Smooth muscle cell (in vitro differentiated cells): ENCODE data around the gene VKORC1L1. TPM values are rescaled to one million over a fixed set of nuclear protein-coding genes. Genes with fewer than 3 reads are reported as not detected.

Experiments used
- DNase-seq: peaks from one replicate; lab custom pipeline; 2025; ENCODE audit not compliant: unreplicated experiment; lab: John Stamatoyannopoulos, UW
- H2AFZ ChIP-seq: fragments of 200-600 bp; sonication (generic); 2 replicates; pipeline ENCODE4 v1.6.0; 2016; ENCODE audit warnings: antibody characterized with exemption, low read depth, mild to moderate bottlenecking
- H3F3A ChIP-seq: fragments of 200-600 bp; sonication (generic); 2 replicates; pipeline ENCODE4 v1.6.0; 2017; ENCODE audit warnings: antibody characterized with exemption, low read depth
- H3K27ac ChIP-seq: fragments of 200-600 bp; sonication (generic); 2 replicates; pipeline ENCODE4 v1.5.1; 2016; ENCODE audit warnings: low read depth, mild to moderate bottlenecking
- H3K27me3 ChIP-seq: fragments of 200-600 bp; sonication (generic); 2 replicates; pipeline ENCODE4 v1.6.1; 2016; ENCODE audit warnings: low read depth, mild to moderate bottlenecking
- H3K36me3 ChIP-seq: fragments of 200-600 bp; sonication (generic); 2 replicates; pipeline ENCODE4 v1.5.1; 2016; ENCODE audit warnings: low read depth
- H3K4me1 ChIP-seq: fragments of 200-600 bp; sonication (generic); 2 replicates; pipeline ENCODE4 v1.5.1; 2016; ENCODE audit warnings: low read depth
- H3K4me2 ChIP-seq: fragments of 200-600 bp; sonication (generic); 2 replicates; pipeline ENCODE4 v1.6.0; 2016; ENCODE audit warnings: mild to moderate bottlenecking
- H3K4me3 ChIP-seq: fragments of 200-600 bp; sonication (generic); 2 replicates; pipeline ENCODE4 v1.5.1; 2016; ENCODE audit warnings: mild to moderate bottlenecking
- H3K79me2 ChIP-seq: fragments of 200-600 bp; sonication (generic); 2 replicates; pipeline ENCODE4 v1.6.0; 2016; ENCODE audit warnings: low read depth, mild to moderate bottlenecking
- H3K9ac ChIP-seq: fragments of 200-600 bp; sonication (generic); 2 replicates; pipeline ENCODE4 v1.6.0; 2016; ENCODE audit warnings: low read depth
- H3K9me3 ChIP-seq: fragments of 200-600 bp; sonication (generic); replicated peaks from 2 replicates; pipeline ENCODE4 v1.5.1; 2016; ENCODE audit warnings: low read depth
- H4K20me1 ChIP-seq: fragments of 200-600 bp; sonication (generic); 2 replicates; pipeline ENCODE4 v1.6.0; 2016; ENCODE audit warnings: low read depth
- CTCF ChIP-seq: fragments of 200-600 bp; sonication (generic); IDR thresholded peaks from 2 replicates; pipeline ENCODE4 v1.5.1; 2017; ENCODE audit warnings: borderline replicate concordance, mild to moderate bottlenecking, antibody characterized with exemption; ENCODE audit not compliant: insufficient read depth, poor library complexity, severe bottlenecking
- WGBS: methylation state at CpG from one replicate; pipeline ENCODE4 v1.1.7; 2016; ENCODE audit warnings: low lambda C conversion rate; 5-methylcytosine and 5-hydroxymethylcytosine counted together
- polyA plus RNA-seq: library from polyadenylated mRNA; unstranded; fragments of >200 nt; fragmentation: Nextera tagmentation; extraction: Ambion mirVana; gene quantifications from 2 replicates; pipeline ENCODE4 v1.2.1, GENCODE V29; 2016
- total RNA-seq: library from RNA; depleted of rRNA; stranded (reverse); fragments of >200 nt; gene quantifications from 2 replicates; pipeline ENCODE4 v1.2.3, GENCODE V29; 2014

Gene VKORC1L1
- total and polyA plus RNA-seq, 2 experiments from 2014 or later, result 11.2 to 18.0 TPM

DNA sequence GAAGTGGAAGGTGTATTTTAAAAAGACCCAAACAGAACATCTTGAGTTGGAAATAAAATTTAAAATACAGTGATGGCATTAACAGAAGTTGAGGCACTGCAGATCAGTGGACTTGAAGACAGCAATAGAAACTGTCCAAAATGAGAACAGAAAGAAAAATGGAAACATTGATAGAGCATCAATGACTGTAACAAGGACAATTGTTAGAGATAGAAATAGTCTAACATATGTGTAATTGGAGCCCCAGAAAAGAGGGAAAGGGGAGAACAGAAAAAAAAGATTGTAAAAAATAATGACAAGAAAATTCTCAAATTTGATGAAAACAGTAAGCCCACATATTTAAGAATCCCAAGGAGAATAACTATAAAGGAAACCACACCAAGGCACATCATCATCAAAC is 29.4 kb downstream of the VKORC1L1 start:
- peaks cover 4% of the 10 kb centered on the region for H3K79me2 ChIP-seq
- peaks cover 6% of the 10 kb centered on the region for H3K9me3 ChIP-seq
- peaks cover 6% of the 10 kb centered on the region for H4K20me1 ChIP-seq
- H2AFZ ChIP-seq, result no peak overlapping the region
- DNase-seq, result no peak
- no peaks in the 10 kb centered on the region for H3K4me1 ChIP-seq
- no peaks in the 10 kb centered on the region for H3F3A ChIP-seq
- H3K9ac ChIP-seq, result no peak overlapping the region
- H3K36me3 ChIP-seq, result peaks cover 6% of the 10 kb centered on the region
- H3K27me3 ChIP-seq, result no peaks in the 10 kb centered on the region
- H3K4me3 ChIP-seq, result no peak overlapping the region
- no peak overlapping the region for H3K27ac ChIP-seq
- no peak for TF ChIP-seq CTCF
- no peak overlapping the region for H3K4me2 ChIP-seq

DNA sequence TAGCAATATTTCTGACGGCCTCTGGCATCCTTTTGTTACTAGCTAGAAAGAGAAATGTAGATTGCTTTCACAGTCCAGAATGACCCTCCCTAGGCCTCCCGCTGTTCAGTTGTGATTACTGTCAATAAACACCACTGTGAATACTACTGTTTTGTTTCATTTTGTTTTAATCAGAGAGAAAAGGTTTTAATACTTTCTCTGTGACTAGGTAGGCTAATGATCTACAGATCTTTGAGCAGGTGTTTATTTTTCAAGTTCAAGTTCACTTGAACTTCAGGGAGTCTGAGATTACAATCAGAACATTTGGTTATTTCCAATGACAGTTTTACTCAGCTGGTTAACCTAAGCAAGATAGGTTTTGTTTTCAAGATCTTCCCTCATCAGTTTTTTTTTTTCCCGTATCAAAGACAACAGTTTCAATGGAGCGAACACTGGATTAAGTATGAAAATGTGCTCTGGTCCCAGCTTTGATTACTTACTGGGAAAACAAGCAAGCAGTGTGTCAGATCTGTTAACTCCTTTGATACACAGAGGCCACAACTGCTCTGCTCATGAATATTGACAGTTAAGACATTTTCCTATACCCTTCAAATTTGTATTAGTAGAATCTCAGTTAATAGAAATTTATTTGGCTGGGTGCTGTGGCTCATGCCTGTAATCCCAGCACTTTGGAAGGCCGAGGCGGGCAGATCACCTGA is 34.8 kb downstream of the VKORC1L1 start:
- H3K27me3 ChIP-seq, result no peaks in the 10 kb centered on the region
- no peak overlapping the region for H2AFZ ChIP-seq
- no peak overlapping the region for H3K27ac ChIP-seq
- H3K4me3 ChIP-seq, result no peak overlapping the region
- H3K36me3 ChIP-seq, result no peaks in the 10 kb centered on the region
- H3K79me2 ChIP-seq, result peaks cover 18% of the 10 kb centered on the region
- H3K9ac ChIP-seq, result no peak overlapping the region
- DNase-seq, result no peak
- no peak overlapping the region for H3K4me2 ChIP-seq
- H4K20me1 ChIP-seq, result peaks cover 28% of the 10 kb centered on the region
- 95% methylated on average over 6 of the region's 6 CpGs for WGBS
- H3K4me1 ChIP-seq, result no peaks in the 10 kb centered on the region
- no peak for TF ChIP-seq CTCF
- H3F3A ChIP-seq, result no peaks in the 10 kb centered on the region
- H3K9me3 ChIP-seq, result no peaks in the 10 kb centered on the region

DNA sequence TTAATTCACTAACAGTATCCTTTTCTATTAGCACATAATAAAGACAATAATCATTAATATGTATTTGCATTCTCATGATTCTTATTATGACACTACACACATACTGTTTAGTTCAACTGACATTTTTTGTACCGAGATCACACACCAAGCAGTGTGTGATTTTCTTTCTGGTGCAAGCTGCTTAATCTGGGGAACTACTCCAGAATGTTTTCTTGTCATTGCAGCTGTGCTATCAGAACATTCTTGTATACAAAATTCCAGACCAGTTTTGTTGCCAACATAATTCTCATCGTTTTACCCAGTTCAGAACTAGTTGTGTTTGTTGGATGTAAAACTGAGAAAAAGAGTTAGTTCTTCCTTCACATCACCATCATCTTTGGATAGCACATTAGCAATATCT is 37.4 kb downstream of the VKORC1L1 start:
- Histone ChIP-seq H3K27ac (no peak overlapping the region), H4K20me1 (peaks cover 28% of the 10 kb centered on the region), H3F3A (no peaks in the 10 kb centered on the region), H3K36me3 (no peaks in the 10 kb centered on the region), H3K9me3 (no peaks in the 10 kb centered on the region), H2AFZ (no peak overlapping the region), H3K27me3 (no peaks in the 10 kb centered on the region), H3K4me1 (no peaks in the 10 kb centered on the region), H3K4me3 (no peak overlapping the region), H3K9ac (no peak overlapping the region), H3K4me2 (no peak overlapping the region), H3K79me2 (peaks cover 24% of the 10 kb centered on the region)
- 69% methylated on average over 2 of the region's 2 CpGs for WGBS
- DNase-seq, result no peak
- no peak for TF ChIP-seq CTCF

DNA sequence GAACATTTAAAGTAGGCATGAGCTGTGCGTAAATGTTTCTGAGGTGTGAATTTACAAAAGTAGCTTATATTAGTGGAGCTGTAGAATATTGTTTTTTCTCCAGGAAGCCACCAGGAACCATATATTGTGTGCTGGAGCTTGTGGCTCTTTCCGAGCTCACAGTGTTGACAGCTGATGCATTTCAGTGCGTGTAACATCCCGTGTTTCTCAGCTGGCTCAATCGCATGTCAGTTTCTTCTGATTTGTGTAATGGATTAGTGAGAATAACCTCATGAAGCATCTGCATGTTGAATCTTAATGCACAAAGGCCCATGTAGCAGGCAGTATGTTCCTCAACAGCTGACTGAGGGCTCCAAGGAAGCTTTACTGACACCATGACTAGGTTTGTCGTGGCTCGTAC is 39.4 kb downstream of the VKORC1L1 start:
- Histone ChIP-seq H3K4me2 (no peak overlapping the region), H3K27me3 (no peaks in the 10 kb centered on the region), H3K79me2 (peaks cover 20% of the 10 kb centered on the region), H3K9me3 (no peaks in the 10 kb centered on the region), H3K4me1 (no peaks in the 10 kb centered on the region), H3K4me3 (no peak overlapping the region), H3F3A (no peaks in the 10 kb centered on the region), H3K36me3 (no peaks in the 10 kb centered on the region), H3K27ac (no peak overlapping the region), H2AFZ (no peak overlapping the region), H3K9ac (no peak overlapping the region), H4K20me1 (peaks cover 35% of the 10 kb centered on the region)
- WGBS, result 96% methylated on average over 7 of the region's 7 CpGs
- no peak for TF ChIP-seq CTCF
- no peak for DNase-seq
